NCI-H524 treated with DMSO at 0.1 percent for 48 hours (cell line): ENCODE results near the gene MAGI2.

ENCODE experiments used
- DNase-seq: peaks from one replicate; lab custom pipeline; 2025; lab: John Stamatoyannopoulos, UW

MAGI2 gene

GRCh38 chr7:78720066-78720465 lies 733.4 kb downstream of the MAGI2 start:
- DNase-seq, result no peak

GRCh38 chr7:78718212-78718611 lies 735.3 kb downstream of the MAGI2 start:
- DNase-seq, result no peak

- no peak for DNase-seq
Measured at GRCh38 chr7:78716876-78717275, 736.6 kb downstream of the MAGI2 start.

GRCh38 chr7:78714356-78714755 lies 739.1 kb downstream of the MAGI2 start:
- DNase-seq, result no peak

- DNase-seq, result no peak
Measured at GRCh38 chr7:78712111-78712510, 741.4 kb downstream of the MAGI2 start.

GRCh38 chr7:78709658-78710057 lies 743.8 kb downstream of the MAGI2 start:
- DNase-seq, result no peak

GRCh38 chr7:78704504-78704903 lies 749.0 kb downstream of the MAGI2 start:
- DNase-seq, result no peak

- DNase-seq, result no peak
Measured at GRCh38 chr7:78703391-78703790, 750.1 kb downstream of the MAGI2 start.

GRCh38 chr7:78702770-78703169 lies 750.7 kb downstream of the MAGI2 start:
- no peak for DNase-seq

- DNase-seq, result no peak
Measured at GRCh38 chr7:78695826-78696225, 757.6 kb downstream of the MAGI2 start.

- DNase-seq, result no peak
Measured at GRCh38 chr7:78691584-78691983, 761.9 kb downstream of the MAGI2 start.

GRCh38 chr7:78690174-78690573 lies 763.3 kb downstream of the MAGI2 start:
- no peak for DNase-seq

GRCh38 chr7:78688376-78688775 lies 765.1 kb downstream of the MAGI2 start:
- DNase-seq, result no peak

- no peak for DNase-seq
Measured at GRCh38 chr7:78686189-78686588, 767.3 kb downstream of the MAGI2 start.

- DNase-seq, result peak; percentile 34
Measured at GRCh38 chr7:78684201-78684600, 769.3 kb downstream of the MAGI2 start.

- DNase-seq, result no peak
Measured at GRCh38 chr7:78683566-78683965, 769.9 kb downstream of the MAGI2 start.

- DNase-seq, result no peak
Measured at GRCh38 chr7:78679112-78679876, 774.2 kb downstream of the MAGI2 start.

GRCh38 chr7:78677391-78677790 lies 776.1 kb downstream of the MAGI2 start:
- no peak for DNase-seq

GRCh38 chr7:78675511-78675910 lies 778.0 kb downstream of the MAGI2 start:
- no peak for DNase-seq

- DNase-seq, result no peak
Measured at GRCh38 chr7:78673272-78673671, 780.2 kb downstream of the MAGI2 start.

- DNase-seq, result no peak
Measured at GRCh38 chr7:78662939-78663338, 790.5 kb downstream of the MAGI2 start.

GRCh38 chr7:78649976-78650375 lies 803.5 kb downstream of the MAGI2 start:
- DNase-seq, result no peak

GRCh38 chr7:78649236-78649635 lies 804.2 kb downstream of the MAGI2 start:
- no peak for DNase-seq

- no peak for DNase-seq
Measured at GRCh38 chr7:78642751-78643150, 810.7 kb downstream of the MAGI2 start.
